ENCODE results near the gene TBC1D22A. TPM values are rescaled to one million over a fixed set of nuclear protein-coding genes. Genes with fewer than 3 reads are reported as not detected.

Gene TBC1D22A
- total RNA-seq, 1 donor from 2014 or later: 28.9 TPM

DNA sequence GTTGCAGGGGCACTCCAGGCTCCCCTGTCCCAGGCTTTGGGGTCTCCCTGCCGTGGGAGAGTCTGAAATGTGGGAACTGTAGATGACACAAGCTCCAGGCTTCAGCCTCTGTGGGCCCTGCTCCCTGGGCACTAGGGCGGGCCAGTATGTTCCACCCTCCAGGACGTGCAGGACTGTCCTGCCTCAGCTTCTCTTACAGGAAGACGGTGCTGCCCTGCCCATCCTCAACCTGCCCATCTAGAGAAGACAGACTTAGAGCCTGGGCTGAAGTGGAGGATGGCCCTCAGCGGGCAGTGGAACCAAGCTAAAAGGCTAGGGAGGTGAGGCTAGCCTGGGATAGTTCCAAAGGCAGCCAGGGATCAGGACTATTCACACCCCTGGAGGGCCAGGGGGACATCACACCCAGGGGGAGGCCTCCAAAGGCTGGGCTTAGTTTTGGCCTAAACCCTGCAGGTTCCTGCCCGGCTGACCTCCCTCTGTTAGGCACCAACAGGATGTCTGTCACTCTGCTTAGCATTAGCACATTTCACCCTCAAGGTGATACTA, 20.4 kb upstream of the TBC1D22A start:
- TF ChIP-seq, protein P1, sequence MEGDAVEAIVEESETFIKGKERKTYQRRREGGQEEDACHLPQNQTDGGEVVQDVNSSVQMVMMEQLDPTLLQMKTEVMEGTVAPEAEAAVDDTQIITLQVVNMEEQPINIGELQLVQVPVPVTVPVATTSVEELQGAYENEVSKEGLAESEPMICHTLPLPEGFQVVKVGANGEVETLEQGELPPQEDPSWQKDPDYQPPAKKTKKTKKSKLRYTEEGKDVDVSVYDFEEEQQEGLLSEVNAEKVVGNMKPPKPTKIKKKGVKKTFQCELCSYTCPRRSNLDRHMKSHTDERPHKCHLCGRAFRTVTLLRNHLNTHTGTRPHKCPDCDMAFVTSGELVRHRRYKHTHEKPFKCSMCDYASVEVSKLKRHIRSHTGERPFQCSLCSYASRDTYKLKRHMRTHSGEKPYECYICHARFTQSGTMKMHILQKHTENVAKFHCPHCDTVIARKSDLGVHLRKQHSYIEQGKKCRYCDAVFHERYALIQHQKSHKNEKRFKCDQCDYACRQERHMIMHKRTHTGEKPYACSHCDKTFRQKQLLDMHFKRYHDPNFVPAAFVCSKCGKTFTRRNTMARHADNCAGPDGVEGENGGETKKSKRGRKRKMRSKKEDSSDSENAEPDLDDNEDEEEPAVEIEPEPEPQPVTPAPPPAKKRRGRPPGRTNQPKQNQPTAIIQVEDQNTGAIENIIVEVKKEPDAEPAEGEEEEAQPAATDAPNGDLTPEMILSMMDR (IDR thresholded peaks at IDR 0.05): no peak
- no peaks in the 10 kb centered on the region for H3K9me3 Mint-ChIP-seq (ENCODE audit: unreplicated experiment)
- no peak for DNase-seq (ENCODE audit: extremely low spot score, unreplicated experiment)
- H3K27ac Mint-ChIP-seq (ENCODE audit: unreplicated experiment): no peak overlapping the region
- peaks cover 12% of the 10 kb centered on the region for H3K4me1 Mint-ChIP-seq (ENCODE audit: unreplicated experiment)
- H3K4me3 Mint-ChIP-seq (ENCODE audit: unreplicated experiment): no peak overlapping the region
- H3K36me3 Mint-ChIP-seq (ENCODE audit: unreplicated experiment): no peaks in the 10 kb centered on the region
- H3K27me3 Mint-ChIP-seq (ENCODE audit: unreplicated experiment): no peaks in the 10 kb centered on the region

DNA sequence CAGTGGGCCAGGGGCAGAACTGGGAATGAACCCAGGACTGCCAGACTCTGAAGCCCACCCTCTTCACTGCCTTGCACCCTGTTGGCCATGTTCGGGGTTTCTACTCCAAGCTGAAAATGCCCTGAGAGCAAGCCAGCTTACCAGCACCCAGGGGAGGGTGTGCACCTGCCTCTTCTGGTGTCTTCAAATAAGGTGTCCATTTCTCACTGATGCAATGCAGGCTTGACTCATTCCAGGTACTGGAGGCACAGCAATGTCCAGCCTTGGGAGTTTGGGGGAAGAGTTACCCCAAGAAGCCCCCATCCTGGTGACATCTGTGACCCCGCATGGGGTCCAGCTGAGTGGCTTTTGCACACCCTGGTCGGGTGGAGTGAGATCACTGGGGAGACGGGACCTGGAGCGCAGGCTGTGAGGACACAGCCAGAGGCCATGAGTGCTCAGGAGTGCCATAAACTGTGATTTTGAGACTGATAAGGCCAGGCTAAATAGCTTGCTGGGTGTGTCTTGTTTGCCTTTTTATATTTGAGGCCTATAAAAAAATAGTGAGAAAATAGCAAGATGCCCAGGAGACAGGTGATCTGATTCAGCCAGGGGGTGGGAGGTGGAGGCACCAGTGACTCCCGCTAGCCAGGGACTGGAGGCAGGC, 19.8 kb upstream of the TBC1D22A start:
- no peak overlapping the region for H3K27ac Mint-ChIP-seq (ENCODE audit: unreplicated experiment)
- peaks cover 9% of the 10 kb centered on the region for H3K4me1 Mint-ChIP-seq (ENCODE audit: unreplicated experiment)
- TF ChIP-seq, protein P1 (IDR thresholded peaks at IDR 0.05): no peak
- no peaks in the 10 kb centered on the region for H3K27me3 Mint-ChIP-seq (ENCODE audit: unreplicated experiment)
- no peak overlapping the region for H3K4me3 Mint-ChIP-seq (ENCODE audit: unreplicated experiment)
- H3K9me3 Mint-ChIP-seq (ENCODE audit: unreplicated experiment): no peaks in the 10 kb centered on the region
- H3K36me3 Mint-ChIP-seq (ENCODE audit: unreplicated experiment): no peaks in the 10 kb centered on the region
- DNase-seq (ENCODE audit: extremely low spot score, unreplicated experiment): no peak

DNA sequence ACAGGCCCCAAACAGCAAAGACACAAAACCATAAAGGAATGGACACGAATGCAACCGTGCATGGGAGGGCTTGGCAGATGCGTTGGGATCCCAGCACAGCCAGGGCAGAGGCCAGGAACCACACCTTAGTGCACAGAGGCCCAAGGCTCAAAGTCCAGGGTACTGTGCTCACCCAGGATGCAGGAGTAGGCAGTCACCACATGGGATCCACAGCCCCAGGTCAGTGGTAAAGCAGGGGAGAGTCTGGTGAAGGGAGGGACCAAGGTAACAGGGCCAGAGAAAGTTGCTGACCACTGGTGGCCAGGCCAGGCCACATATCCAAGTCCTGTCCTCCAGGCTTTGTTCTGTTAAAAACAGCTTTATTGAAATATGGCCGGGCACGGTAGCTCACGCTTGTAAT, 17.9 kb upstream of the TBC1D22A start:
- Mint-ChIP-seq H3K36me3 (ENCODE audit: unreplicated experiment) (no peaks in the 10 kb centered on the region), H3K27me3 (ENCODE audit: unreplicated experiment) (no peaks in the 10 kb centered on the region), H3K9me3 (ENCODE audit: unreplicated experiment) (no peaks in the 10 kb centered on the region), H3K4me3 (ENCODE audit: unreplicated experiment) (no peak overlapping the region), H3K27ac (ENCODE audit: unreplicated experiment) (no peak overlapping the region), H3K4me1 (ENCODE audit: unreplicated experiment) (peaks cover 9% of the 10 kb centered on the region)
- TF ChIP-seq, protein P1 (IDR thresholded peaks at IDR 0.05): no peak
- no peak for DNase-seq (ENCODE audit: extremely low spot score, unreplicated experiment)

- H3K27ac Mint-ChIP-seq (ENCODE audit: unreplicated experiment): no peak overlapping the region
- H3K4me1 Mint-ChIP-seq (ENCODE audit: unreplicated experiment): peaks cover 19% of the 10 kb centered on the region
- no peak overlapping the region for H3K4me3 Mint-ChIP-seq (ENCODE audit: unreplicated experiment)
- H3K27me3 Mint-ChIP-seq (ENCODE audit: unreplicated experiment): no peaks in the 10 kb centered on the region
- DNase-seq (ENCODE audit: extremely low spot score, unreplicated experiment): no peak
- no peaks in the 10 kb centered on the region for H3K9me3 Mint-ChIP-seq (ENCODE audit: unreplicated experiment)
- TF ChIP-seq, protein P1 (IDR thresholded peaks at IDR 0.05): no peak
- no peaks in the 10 kb centered on the region for H3K36me3 Mint-ChIP-seq (ENCODE audit: unreplicated experiment)
These were observed 16.3 kb upstream of the TBC1D22A start for GRCh38 chr22:46746192-46746591.

- no peaks in the 10 kb centered on the region for H3K9me3 Mint-ChIP-seq (ENCODE audit: unreplicated experiment)
- TF ChIP-seq, protein P1 (IDR thresholded peaks at IDR 0.05): no peak
- no peaks in the 10 kb centered on the region for H3K27me3 Mint-ChIP-seq (ENCODE audit: unreplicated experiment)
- peaks cover 19% of the 10 kb centered on the region for H3K4me1 Mint-ChIP-seq (ENCODE audit: unreplicated experiment)
- H3K4me3 Mint-ChIP-seq (ENCODE audit: unreplicated experiment): no peak overlapping the region
- no peak for DNase-seq (ENCODE audit: extremely low spot score, unreplicated experiment)
- no peaks in the 10 kb centered on the region for H3K36me3 Mint-ChIP-seq (ENCODE audit: unreplicated experiment)
- H3K27ac Mint-ChIP-seq (ENCODE audit: unreplicated experiment): no peak overlapping the region
These were observed 15.8 kb upstream of the TBC1D22A start for GRCh38 chr22:46746620-46747019.

Data from osteocyte (in vitro differentiated cells).